IMR-90 (cell line): ENCODE results near the gene PTPN4.

Source experiments
- CTCF ChIP-seq: conservative IDR thresholded peaks from 2 replicates; pipeline ENCODE4 v1.5.1; 2012; ENCODE audit warnings: mild to moderate bottlenecking, low read depth, low read length, improper control_type of control experiment
- MXI1 ChIP-seq: IDR thresholded peaks from 2 replicates; pipeline ENCODE4 v1.6.1; 2012; ENCODE audit warnings: low read depth, mild to moderate bottlenecking, low read length, moderate library complexity, borderline replicate concordance
- POLR2A ChIP-seq: IDR thresholded peaks from 2 replicates; pipeline ENCODE4 v1.6.1; 2012; ENCODE audit warnings: mild to moderate bottlenecking, low read depth, low read length

- no peak for TF ChIP-seq POLR2A
- TF ChIP-seq CTCF, result no peak
- TF ChIP-seq MXI1, result no peak
Measured at GRCh38 chr2:119772767-119773166, 13.0 kb downstream of the PTPN4 start.
